22Rv1 (cell line): ENCODE results near the gene RHOH.

Experiments used
- ZFX ChIP-seq: fragments of 450-650 bp; IDR thresholded peaks from 2 replicates; pipeline ENCODE4 v1.6.1; 2017; ENCODE audit warnings: antibody characterized with exemption, borderline replicate concordance
- TF ChIP-seq, protein P1 (sequence below): fragments of 450-650 bp; IDR thresholded peaks from 2 replicates; pipeline ENCODE4 v1.5.1; 2017; ENCODE audit warnings: mild to moderate bottlenecking

DNA sequence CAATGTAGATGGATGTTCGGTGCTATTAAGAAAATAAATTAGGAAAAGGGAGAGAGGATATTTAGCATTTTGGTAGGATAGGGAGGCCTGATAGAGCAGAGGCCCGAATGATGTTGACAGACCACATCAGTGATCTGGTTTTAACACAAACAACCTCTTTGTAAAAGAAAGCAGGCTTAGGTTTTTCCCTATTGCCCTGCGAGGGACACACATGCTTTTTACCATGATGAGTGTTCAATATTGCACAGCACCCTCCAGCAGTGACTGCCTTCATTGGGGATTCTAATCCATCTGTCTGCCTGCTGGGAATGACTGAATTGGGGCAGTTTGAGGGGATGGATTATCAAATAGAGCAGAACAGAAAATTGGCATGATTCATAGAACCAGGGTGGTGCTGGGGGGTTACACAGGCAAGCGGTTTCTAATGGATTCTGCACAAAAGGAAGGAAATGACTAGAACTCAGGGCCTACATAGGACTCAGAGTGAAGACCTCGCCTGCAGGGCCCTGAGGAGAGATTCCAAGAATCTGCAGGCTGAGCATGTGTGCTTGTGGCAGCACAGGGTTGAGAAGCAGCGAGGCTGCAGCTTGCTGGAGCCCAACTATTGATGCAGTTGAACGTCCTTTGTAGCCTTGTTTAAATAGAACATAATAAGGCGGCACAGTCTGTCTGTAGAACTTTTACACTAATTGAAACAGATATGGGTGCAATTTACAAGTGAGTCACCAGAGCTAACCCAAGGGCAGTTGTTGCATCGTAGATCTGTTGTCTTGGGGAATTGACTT, 58.0 kb downstream of the RHOH start:
- TF ChIP-seq, protein P1, sequence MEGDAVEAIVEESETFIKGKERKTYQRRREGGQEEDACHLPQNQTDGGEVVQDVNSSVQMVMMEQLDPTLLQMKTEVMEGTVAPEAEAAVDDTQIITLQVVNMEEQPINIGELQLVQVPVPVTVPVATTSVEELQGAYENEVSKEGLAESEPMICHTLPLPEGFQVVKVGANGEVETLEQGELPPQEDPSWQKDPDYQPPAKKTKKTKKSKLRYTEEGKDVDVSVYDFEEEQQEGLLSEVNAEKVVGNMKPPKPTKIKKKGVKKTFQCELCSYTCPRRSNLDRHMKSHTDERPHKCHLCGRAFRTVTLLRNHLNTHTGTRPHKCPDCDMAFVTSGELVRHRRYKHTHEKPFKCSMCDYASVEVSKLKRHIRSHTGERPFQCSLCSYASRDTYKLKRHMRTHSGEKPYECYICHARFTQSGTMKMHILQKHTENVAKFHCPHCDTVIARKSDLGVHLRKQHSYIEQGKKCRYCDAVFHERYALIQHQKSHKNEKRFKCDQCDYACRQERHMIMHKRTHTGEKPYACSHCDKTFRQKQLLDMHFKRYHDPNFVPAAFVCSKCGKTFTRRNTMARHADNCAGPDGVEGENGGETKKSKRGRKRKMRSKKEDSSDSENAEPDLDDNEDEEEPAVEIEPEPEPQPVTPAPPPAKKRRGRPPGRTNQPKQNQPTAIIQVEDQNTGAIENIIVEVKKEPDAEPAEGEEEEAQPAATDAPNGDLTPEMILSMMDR: no peak
- TF ChIP-seq ZFX: no peak
